Measurements from ENCODE around the gene PYGM.

Gene PYGM

GRCh38 chr11:64790205-64791095 lies 30.7 kb upstream of the PYGM start:
- DNase-seq, result no peak

DNA sequence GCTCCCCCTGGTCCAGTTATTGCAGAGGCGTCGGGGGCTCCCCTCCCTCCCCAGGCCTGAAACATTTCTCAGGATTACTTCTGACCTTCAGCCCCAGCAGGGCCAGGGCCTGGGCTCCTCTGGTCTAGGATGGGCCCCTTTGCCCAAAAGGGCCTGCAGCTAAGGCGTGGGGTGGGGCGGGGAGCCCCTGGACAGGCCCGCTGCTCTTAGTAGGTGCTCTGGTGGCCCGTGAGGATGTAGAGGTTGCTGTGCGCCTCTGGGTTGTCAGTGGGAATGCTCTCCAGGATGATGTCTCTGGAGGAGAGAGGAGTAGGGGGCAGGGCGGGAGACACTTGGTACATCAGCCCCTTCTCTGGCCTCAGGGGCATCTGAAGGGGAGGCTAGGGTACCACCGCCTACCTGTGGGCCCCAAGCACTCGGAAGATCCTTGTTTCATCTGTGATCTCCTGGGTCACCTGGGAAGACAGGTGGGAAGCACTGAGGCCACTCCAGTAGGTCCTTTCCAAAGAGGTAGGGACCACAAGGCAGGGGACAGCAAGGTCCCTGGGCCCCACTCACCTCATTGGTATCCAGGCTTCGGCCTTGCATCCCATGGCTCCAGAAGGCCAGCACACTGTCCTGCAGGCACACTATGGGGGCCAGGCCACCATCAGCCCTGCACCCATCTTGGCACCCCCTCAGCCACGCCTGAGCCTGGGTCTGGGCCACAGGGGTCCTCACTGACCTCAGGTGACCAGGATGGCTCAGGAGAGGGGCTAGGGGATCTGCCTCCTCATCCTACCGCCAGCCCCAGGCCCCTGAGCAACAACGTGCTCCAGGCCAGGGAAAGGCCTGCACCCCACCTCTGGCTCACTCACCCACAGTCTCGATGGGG lies 29.8 kb upstream of the PYGM start:
- no peak for DNase-seq

DNA sequence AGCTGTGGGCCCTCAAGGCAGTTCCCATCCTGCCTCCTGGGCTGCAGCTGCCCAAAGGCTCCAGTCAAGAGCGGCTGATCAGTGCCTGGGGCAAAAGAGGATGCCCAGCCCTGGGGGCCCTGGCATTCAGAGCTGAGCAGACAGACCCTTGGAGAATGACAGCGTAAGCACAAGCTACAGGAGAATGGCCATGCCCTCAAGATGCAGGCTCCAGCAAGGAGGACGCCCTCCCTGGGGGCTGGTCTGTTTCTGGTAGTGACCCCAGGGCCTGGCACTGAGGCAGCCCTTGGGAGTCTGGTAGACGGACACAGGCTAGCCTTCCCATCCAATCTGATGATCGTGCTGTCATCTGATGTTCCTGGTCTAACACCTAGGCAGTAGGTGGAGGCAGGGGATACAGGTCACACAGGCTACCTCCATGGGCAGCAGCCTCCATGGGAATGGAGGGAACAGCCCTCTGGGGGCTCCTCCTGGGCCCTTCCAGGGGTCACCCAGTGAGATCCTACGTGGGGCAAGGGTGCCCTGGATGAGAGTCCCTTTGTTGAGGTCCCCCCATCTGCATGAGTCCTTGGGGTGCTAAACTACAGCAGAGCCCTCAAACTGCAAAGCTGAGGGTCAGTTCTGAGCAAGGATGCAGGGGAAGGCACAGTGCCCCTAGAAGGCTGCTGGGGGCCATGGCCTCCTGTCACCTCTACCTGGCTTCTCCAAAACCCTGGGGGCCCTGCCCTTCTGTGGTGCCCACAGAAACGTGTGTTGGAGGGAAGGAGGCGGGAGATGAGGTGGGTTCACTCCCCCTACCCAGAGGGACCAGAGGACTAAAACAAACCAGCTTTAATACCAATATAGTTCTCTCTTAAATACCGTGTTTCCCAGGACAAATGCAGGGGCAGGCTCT lies 28.8 kb upstream of the PYGM start:
- DNase-seq, result no peak

DNA sequence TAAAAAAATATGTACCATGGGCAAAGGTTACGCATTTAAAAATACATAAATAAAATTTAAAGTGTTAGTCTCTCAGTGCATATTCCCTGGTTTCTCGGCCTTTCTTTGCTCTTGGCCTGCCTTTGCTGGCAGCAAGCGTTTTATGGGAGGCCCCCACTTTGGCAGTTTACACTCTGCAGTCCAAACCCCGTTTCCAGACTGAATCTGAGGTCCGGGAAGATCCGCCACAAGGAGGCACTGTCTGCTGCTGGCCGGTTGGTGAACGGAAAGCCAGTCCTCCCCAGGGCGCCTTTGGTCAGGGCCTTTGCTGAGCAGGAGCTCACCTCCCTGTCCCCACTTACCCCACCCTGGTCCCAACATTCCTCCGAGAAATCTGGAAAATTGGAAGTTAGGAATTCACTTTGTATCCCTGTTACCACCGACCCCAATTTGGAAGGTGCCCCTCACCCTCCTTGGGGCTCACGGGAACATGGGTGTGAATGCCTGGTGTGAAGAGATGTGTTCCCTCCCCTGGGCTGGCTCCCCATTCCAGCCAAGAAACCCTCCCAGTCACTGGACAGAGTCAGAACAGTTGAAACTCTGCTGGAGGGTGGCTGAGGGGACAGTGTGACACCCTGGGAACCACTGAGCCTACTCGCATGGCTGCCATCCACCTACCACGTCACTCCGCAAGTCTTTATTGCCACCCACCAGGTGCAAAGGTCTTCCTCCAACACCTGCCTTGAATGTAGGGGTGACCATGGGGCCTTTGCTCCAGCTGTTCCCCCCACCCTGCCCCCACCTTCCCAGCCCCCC lies 27.9 kb upstream of the PYGM start:
- DNase-seq, result peak; percentile 75

DNA sequence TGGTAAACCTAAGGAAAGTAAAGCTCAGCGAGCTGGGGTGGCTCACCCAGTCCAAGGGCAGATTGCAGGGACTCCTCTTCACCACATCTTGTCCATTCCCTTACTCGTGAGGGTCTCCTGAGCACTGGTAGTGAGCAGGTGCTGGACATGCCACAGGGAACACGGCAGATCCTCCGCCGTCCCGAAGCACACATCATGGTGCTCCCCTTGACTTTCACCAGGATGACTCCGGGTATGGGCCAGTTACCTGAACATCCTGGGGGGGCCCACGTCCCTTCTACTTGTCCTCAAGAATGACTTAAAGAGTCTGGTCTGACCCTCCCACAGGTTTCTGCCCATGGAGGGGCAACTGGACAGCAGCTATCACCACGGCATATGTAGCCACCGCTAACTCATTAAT lies 26.5 kb upstream of the PYGM start:
- DNase-seq, result no peak

- no peak for DNase-seq
These were observed 25.2 kb upstream of the PYGM start for GRCh38 chr11:64784813-64785581.

GRCh38 chr11:64778473-64779298 lies 18.9 kb upstream of the PYGM start, which contains the start of gene SF1:
TSS of gene SF1 (minus strand) at chr11:64778542. CDS start at chr11:64778392, 150 bp downstream.
- peak; percentile 100 for DNase-seq

DNA sequence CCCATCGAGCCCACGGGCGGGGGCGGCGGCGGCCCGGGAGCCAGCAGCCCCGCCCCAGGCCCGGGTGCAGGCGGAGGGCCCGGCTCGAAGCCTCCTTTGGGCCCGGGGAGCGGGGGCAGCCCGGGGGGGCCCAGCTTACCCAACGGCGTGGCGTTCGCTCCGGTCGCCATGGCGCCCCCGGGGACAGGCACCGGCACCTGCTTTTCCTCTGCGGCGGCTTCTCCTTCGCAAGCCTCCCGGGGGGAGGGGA lies 18.4 kb upstream of the PYGM start:
- no peak for DNase-seq

GRCh38 chr11:64777449-64778222 lies 17.9 kb upstream of the PYGM start:
- peak; percentile 80 for DNase-seq

GRCh38 chr11:64776875-64777274 lies 17.1 kb upstream of the PYGM start:
- DNase-seq, result peak; percentile 32

- no peak for DNase-seq
These were observed 16.7 kb upstream of the PYGM start for GRCh38 chr11:64776425-64776824.

GRCh38 chr11:64774144-64774543 lies 14.4 kb upstream of the PYGM start:
- DNase-seq, result no peak

DNA sequence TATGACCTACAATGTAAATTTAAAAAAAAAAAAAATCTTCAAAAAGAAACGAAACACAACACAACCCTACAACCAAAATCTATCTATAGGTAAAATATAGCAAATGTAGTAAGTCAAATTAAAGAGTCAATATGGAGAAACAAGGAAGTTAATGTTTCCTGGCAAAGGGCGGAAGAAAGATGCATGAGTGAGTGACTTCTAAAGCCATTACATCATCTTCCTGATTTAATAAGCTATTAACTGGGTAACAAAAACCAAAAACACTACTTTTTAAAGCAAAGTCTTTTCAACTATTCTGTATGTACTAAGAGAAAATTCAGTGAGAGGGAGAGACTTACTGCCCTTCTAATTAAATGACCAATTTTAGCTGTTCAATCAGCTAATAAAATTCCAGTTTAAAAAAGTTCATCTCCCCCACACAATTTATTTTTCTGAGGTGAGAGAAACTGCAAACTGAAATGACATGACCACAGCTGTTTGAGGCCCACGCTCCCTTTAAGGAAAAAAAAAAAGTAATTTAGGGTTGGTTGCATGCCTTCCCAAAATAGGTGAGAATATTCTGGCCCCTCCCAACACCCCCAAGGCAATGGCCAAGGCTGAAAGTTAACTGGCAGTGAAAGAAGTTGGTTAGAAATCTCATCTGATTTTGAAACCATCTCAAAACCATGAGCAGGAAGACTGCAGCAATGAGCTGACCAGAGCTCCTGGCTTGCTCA lies 12.7 kb upstream of the PYGM start:
- no peak for DNase-seq

- DNase-seq, result no peak
These were observed 12.1 kb upstream of the PYGM start for GRCh38 chr11:64771861-64772260.

GRCh38 chr11:64770120-64770519 lies 10.3 kb upstream of the PYGM start:
- no peak for DNase-seq

DNA sequence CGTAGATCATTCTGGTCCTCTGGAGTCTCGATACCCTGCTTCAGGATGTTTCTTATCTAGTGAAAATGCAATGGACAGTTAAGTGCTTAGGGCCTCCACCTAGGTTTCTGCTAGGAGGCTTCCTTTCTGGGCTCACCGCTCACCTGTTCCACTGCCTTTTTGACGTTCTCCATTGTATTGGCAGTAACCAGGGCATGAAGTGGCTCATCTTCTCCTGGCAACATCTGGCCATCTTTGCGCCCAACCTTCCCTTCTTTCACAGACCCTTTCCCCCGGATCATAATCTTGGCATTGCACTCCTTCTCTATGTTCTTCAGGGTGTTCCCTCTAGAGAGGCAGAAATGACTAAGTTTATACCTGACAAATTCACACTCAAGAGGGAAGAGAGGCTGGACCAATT lies 9.5 kb upstream of the PYGM start:
- no peak for DNase-seq

- DNase-seq, result no peak
These were observed 8.5 kb upstream of the PYGM start for GRCh38 chr11:64768300-64768694.

DNA sequence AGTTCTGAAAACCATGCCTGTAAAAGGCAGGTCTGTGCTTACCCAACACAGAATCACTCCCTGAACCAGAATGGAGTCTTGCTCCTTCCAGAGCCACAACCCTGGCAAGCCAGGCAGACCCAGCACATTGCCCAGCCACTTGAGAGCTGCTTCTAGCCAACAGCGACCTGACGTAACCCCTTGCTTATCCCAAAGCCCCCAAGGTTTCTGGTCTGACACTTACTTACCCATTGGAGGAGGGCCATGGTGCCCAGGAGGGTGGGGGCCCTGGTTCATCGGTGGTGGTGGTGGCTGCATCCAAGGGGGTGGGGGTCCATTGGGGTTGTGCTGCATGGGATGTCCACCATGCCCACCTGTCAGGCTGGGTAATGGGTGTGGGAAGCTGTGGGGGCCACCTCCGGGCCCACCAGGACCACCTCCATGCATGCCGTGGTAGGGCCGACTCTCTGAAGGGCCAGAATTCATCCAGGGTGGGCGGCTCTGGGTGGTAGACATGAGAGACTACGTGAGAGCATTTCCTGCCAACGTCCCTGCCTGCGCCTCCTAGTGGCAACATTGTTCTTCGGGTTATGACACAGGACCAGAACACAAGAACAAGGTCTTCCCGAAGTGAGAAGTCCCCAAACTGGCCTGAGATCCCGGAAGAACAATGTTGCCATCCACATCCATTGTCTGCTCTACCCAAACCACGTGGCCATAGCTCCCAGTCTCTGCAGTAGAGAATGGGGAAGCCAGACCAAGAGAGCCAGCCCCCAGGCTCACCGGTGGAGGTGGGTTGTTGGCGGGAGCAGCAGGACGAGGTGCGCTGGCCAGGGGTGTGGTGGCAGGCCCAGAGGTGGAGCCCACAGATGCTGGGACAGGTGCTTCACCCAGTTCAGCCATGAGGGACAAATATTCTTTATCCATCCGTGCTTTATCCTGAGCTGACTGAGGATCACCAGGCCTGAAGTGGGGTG lies 7.8 kb upstream of the PYGM start:
- DNase-seq, result peak; percentile 85

Measured in CD4-positive, alpha-beta T cell treated with Interleukin-17A for 1 hour (primary cell).